GM19438 (cell line): ENCODE results near the gene FILIP1L.
A peak's percentile ranks its signal among the peaks of the same experiment; 100 is the strongest.

Source experiments
- ATAC-seq: cut with Tn5 transposase; IDR thresholded peaks from one replicate; pipeline ENCODE4 v1.9.1; 2021; ENCODE audit warnings: low read depth; ENCODE audit not compliant: unreplicated experiment

FILIP1L gene

GRCh38 chr3:99981138-99981537 lies 133.2 kb downstream of the FILIP1L start:
- no peak for ATAC-seq

- no peak for ATAC-seq
These were observed 133.7 kb downstream of the FILIP1L start for GRCh38 chr3:99980606-99981005.

GRCh38 chr3:99978221-99978620 lies 136.1 kb downstream of the FILIP1L start:
- ATAC-seq: no peak

GRCh38 chr3:99976584-99976983 lies 137.7 kb downstream of the FILIP1L start:
- no peak for ATAC-seq

GRCh38 chr3:99974989-99975388 lies 139.3 kb downstream of the FILIP1L start:
- no peak for ATAC-seq

- ATAC-seq: no peak
These were observed 141.8 kb downstream of the FILIP1L start for GRCh38 chr3:99972380-99973104.

- ATAC-seq: no peak
These were observed 142.5 kb downstream of the FILIP1L start for GRCh38 chr3:99971761-99972160.

GRCh38 chr3:99970198-99970597 lies 144.1 kb downstream of the FILIP1L start:
- peak; percentile 90 for ATAC-seq

GRCh38 chr3:99969136-99969535 lies 145.2 kb downstream of the FILIP1L start:
- no peak for ATAC-seq

- no peak for ATAC-seq
These were observed 146.5 kb downstream of the FILIP1L start for GRCh38 chr3:99967796-99968195.

GRCh38 chr3:99966662-99967416 lies 147.5 kb downstream of the FILIP1L start:
- no peak for ATAC-seq

- no peak for ATAC-seq
These were observed 148.5 kb downstream of the FILIP1L start for GRCh38 chr3:99965681-99966408.

- no peak for ATAC-seq
These were observed 149.2 kb downstream of the FILIP1L start for GRCh38 chr3:99965077-99965476.

- ATAC-seq: no peak
These were observed 151.6 kb downstream of the FILIP1L start for GRCh38 chr3:99962703-99963102.

GRCh38 chr3:99961756-99962515 lies 152.4 kb downstream of the FILIP1L start:
- ATAC-seq: no peak

- ATAC-seq: no peak
These were observed 153.4 kb downstream of the FILIP1L start for GRCh38 chr3:99960941-99961340.

GRCh38 chr3:99960123-99960878 lies 154.0 kb downstream of the FILIP1L start:
- ATAC-seq: no peak

GRCh38 chr3:99958222-99958912 lies 155.9 kb downstream of the FILIP1L start:
- no peak for ATAC-seq

- no peak for ATAC-seq
These were observed 157.0 kb downstream of the FILIP1L start for GRCh38 chr3:99957151-99957796.
